GM21515 (cell line): Measurements from ENCODE around the gene OBSL1.
A peak's percentile ranks its signal among the peaks of the same experiment; 100 is the strongest.

Source experiments
- ATAC-seq: cut with Tn5 transposase; IDR thresholded peaks from one replicate; pipeline ENCODE4 v1.9.1; 2021; ENCODE audit not compliant: unreplicated experiment

OBSL1 gene

GRCh38 chr2:219567791-219568361, 3.5 kb downstream of the OBSL1 start:
- no peak for ATAC-seq

DNA sequence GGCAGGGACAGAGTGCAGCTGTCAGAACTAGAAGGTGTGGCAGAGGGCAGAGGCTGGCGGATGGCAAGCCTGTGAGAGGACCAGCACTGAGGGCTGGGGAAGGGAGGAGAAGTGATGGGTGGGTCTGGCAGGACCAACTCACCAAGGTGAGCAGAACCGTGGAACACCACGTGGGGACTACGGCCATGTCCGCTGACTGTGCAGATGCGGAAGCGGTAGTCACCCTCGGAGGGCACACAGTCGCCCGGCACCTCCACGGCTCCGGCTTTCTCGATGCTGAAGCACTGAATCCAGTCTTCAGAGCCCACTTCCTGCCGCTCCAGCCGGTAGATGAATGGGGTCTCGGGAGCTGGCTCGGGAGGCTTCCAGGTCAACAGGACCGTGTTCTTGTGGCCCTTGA, 4.2 kb downstream of the OBSL1 start:
- no peak for ATAC-seq

DNA sequence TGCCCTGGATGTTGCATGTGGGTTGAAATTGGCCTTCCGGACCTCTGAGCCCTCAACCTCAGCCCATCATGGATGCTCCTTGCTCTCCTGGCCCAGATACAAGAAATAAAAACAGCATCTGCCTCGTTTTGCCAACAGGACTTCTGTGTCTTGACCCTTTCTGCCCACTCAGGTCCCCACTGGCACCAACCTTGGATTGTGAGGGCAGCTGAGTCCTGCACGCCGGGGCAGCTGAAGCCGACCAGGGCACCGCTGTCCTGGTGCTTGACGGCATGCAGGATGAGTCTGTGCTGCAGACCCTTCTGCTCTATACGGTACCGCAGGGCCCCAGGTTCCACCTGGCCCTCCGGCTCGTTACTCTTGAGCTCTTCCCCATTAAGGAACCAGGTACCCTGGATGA, 4.7 kb downstream of the OBSL1 start:
- ATAC-seq = no peak

DNA sequence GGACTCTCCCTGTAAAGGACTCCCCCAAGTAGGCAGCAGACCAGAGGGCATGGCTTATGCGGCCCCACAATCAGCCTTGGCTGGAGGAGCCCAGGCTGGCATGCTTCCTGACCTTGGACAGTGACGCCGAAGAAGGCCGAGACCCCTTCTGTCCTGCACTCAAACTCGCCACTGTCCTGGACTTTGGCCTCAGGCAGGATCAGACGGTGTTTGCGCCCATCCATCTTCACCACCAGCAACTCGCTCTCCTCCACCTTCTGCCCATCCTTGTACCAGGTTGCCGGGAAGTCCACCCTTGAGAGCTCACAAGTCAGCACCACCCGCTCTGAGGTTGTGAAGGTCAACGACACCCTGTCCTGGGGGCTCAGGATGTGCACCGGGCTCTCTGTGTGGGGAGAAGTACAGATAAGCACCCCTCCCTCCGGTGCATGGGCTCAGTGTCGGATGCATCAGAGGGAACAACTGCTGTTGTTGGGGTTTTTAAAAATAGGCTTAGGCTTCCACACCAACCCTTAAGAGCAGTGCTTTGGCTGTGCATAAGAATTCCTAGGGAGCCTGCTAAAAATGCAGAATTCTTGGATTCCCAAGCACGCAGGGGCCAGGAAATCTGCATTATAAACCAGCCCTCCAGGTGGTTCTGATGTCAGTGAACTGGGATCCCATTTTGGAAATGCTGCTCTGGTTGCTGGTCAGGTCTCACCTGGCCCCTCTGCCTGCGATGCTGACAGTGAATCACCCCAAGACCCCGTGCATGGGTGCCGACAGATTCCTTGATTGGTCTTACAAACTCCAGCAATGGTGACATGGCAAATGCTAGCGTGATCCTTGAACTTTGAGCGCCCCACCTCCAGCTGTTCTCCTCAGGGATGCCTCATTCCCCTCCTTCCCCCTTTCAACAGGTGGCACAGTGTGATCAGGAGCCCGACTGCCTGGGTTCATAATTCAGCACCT, 5.9 kb downstream of the OBSL1 start:
- no peak for ATAC-seq

DNA sequence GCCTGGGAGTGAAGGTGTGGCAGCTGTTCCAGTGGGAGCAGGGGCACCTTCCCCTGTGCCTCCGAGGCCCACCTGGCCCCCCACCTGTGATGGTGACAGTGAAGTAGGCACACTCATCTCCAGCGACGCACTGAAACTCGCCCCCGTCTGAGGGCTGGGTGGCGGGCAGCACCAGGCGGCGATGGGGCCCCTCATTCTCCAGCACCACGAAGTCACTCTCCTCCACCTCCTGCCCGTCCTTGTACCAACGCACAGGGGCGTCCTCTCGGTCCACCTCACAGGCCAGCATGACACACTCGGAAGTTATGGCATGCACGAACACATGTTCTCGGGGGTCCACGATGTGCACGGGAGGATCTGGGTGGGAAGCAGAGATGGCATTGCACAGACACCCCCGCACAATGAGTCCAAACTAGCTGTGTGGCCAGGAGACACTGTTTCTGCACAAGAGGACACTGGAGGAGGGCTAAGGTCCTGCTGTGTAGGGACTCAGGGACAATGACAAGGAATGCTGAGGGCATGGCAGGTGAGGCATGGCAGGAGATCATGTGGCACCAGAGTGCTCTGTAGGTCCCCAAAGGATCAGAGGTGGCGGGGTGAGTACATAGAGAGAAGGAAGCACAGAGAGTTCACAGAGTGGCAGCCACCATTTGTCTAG, 7.9 kb downstream of the OBSL1 start:
- no peak for ATAC-seq

- ATAC-seq = no peak
Measured at GRCh38 chr2:219562049-219563020, 9.0 kb downstream of the OBSL1 start.

GRCh38 chr2:219561179-219562048, 9.9 kb downstream of the OBSL1 start:
- ATAC-seq = no peak

DNA sequence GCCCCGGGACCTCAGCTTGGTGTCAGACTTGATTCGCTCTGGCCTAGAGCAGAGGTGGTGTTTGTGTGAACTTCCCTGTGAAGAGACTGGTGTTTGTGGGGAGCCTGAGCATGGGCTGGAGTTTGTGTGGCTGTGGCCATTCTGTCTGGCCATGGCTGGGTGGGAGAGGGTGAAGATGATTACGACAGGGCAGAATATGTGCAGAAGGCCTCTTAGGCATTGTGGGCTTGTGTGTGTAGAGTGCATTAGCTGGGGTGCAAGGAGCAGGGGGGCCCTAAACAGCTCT, 10.5 kb downstream of the OBSL1 start:
- no peak for ATAC-seq

- peak; percentile 47 for ATAC-seq
Measured at GRCh38 chr2:219560037-219560892, 11.1 kb downstream of the OBSL1 start.

DNA sequence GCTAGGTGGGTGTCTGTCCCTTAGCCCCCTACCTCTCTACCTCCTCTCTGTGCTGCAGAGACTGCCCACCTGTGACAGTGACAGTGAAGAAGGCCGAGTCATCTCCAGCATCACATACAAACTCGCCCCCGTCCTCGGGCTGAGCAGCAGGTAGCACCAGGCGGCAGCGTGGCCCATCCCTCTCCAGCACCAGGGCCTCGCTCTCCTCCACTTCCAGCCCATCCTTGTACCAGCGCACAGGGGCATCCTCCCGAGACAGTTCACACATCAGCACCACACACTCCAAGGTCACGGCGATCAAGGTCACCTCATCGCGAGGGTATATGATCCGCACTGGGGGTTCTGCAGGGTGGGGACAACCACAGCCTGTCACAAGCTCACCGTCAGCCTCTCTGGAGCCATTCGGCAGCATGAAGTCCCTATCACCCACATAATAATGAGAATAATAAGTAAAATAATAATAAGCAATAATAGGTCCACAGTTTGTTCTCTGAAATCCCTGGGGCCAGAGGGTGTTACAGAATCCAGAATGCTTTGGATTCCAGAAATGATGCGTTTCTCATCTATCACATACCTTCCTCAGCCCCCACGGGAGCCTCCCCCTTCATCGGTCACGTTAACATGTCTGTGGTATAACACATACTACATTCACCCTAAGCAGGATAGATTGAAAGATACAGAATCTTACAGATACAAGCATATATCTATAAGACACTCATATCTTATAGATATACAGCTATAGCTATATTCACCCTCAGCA, 12.0 kb downstream of the OBSL1 start:
- no peak for ATAC-seq

DNA sequence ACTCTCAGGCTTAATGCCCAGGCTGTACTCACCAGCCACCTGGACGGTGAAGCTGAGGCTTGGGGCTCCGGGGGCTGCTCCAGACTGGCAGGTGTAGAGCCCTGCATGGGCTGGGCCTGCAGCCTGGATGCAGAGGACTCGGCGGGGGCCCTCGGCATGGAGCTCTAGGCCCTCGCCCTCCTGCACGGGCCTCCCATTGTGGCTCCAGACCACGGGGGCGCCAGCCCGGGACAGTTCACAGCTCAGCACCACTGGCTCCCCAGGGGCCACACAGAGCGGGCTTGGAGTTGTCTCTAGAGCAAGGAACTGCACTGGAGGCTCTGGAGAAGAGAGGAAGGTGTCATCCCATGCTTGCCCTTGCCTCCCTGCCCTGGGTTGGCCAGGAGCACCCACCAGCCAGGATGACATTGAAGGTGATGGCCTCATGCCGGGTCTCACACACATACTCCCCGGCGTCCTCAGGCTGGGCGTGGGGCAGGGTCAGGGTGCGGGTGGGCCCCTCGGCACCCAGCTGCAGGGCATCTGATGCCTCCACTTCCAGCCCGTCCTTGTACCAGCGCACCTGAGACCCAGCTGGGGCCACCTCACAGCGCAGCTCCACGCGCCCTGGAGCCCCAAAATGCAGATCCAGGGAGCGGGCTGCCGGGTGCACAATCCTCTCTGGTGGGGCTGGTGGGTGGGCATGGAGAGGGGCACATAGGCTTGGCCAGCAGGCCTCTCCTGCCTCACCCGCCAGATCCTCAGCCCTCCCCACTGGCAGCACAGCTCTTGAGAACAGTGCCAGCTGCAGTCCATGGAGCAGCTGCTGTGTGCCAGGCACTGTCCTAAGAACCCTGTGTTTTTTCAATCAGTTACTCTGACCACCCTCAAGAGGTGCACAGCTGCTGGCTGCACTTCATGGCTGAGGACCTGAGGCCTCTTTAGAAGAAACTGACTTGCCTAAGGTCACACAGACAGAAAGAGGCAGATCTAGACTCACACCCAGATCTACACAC, 13.3 kb downstream of the OBSL1 start:
- ATAC-seq = no peak

DNA sequence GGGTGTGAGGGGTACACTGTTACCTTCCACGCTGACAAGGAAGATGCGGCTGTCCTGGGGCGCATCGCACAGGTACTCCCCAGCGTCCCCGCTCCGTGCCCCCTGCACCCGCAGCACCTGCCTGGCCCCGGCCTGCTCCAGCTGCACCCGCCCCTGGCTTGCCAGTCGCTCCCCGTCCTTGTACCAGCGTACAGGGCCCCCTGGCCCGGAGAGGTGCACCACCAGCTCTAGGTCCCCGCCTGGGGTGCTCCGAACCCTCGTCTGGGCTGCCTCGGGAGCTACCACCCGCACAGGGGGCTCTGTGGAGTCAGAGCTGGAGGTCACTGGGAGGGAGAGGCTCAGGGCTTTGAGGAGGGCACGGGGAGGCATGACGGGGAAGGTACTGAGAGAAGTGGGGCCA, 14.0 kb downstream of the OBSL1 start:
- ATAC-seq = no peak

- no peak for ATAC-seq
Measured at GRCh38 chr2:219556413-219556812, 14.9 kb downstream of the OBSL1 start.

DNA sequence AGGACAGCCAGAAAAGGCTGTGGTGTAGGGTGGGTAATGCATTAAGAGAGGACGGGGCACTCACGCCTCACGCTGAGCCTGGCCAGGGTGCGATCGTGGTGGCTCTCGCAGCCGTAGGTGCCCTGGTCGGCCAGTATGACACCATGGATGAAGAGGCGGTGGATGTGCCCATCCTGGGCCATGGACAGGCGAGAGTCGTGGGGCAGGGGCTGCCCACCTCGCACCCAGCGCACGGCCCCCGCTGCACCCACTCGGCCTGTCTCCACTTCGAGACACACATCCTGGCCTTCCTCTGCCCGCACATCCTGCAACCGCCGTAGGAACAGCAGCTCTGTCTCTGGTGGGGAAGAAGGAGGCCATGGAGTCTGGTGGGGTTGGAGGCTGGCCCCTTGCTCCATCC, 15.4 kb downstream of the OBSL1 start:
- ATAC-seq = no peak

DNA sequence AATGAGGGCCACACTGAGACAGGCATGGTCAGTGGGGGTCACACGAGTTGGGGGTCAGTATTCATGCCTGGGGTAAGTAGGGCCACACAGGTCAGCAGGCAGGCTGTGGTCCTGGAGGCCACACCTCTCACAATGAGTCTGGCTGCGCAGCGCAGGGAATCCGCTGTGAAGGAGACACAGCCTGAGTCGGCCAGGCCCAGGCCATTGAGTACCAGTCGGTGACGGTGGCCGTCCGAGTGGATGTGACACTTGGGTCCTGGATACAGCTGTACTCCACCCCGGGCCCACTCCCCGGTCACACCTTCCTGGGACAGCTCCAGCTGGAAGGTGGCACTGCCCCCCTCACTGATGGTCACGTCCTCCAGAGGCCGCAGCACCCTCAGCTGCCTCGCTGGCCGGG, 17.0 kb downstream of the OBSL1 start:
- no peak for ATAC-seq

- ATAC-seq = no peak
Measured at GRCh38 chr2:219553463-219553963, 17.8 kb downstream of the OBSL1 start.

GRCh38 chr2:219553168-219553417, 18.2 kb downstream of the OBSL1 start:
- no peak for ATAC-seq
